GM19099 (cell line): ENCODE data around the gene ZSCAN12.

Source experiments
- POLR2A ChIP-seq: IDR thresholded peaks from 3 replicates; pipeline ENCODE4 v1.6.1; 2011; ENCODE audit warnings: low read depth; ENCODE audit not compliant: insufficient read length; ENCODE audit errors: extremely low read depth

Gene ZSCAN12

DNA sequence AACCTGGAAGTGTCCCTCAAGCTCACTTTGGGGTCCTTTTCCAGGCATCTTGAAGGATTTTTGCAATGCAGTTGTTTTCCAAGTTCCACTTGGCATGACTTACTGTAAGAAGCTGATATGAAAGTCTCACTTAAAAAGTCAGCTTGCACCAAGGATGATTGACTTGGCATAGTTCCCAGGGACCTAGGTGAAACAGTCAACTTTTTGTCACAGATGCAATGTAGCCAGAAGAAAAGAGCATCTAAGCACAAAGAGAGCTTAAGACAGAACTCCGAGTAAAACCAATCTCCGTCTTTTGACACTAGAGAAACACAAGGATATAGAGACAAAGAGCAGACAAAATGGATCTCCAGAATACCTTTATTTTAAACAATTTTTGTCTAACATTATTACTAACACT lies 2.6 kb upstream of the ZSCAN12 start:
- no peak for TF ChIP-seq POLR2A

GRCh38 chr6:28401172-28401571 lies 1.6 kb upstream of the ZSCAN12 start:
- TF ChIP-seq POLR2A = no peak

DNA sequence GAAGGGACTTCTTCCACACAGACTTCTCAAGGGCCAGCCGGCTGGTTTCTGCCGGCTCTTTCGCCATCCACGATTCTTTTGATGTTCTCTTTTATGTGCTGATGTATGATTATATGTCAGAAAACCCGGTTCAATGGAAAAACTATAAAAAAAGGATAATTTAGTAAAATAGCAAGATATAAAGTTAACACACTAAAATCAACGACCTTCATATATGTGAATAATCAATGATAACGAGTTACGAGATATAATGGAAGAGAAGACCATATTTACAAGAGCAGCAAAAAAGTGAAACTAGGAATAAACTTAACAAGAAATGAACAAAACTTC lies 540 bp upstream of the ZSCAN12 start:
- TF ChIP-seq POLR2A = no peak

DNA sequence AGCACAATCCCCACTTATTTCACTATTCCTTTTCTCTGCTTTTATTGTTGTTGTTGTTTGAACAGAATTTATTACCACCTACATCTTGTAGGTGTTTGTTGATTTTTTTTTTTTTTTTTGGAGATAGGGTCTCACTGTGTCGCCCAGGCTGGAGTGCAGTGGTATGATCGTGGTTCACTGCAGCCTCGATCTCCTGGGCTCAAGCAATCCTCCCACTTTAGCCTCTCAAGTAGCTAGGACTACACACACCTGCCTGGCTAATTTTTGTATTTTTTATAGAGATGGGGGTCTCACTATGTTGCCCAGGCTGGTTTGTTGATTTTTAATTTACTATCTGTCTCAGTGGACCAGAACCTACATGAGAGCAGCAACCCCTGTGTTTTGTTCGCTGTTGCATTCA lies 3.6 kb downstream of the ZSCAN12 start:
- no peak for TF ChIP-seq POLR2A

DNA sequence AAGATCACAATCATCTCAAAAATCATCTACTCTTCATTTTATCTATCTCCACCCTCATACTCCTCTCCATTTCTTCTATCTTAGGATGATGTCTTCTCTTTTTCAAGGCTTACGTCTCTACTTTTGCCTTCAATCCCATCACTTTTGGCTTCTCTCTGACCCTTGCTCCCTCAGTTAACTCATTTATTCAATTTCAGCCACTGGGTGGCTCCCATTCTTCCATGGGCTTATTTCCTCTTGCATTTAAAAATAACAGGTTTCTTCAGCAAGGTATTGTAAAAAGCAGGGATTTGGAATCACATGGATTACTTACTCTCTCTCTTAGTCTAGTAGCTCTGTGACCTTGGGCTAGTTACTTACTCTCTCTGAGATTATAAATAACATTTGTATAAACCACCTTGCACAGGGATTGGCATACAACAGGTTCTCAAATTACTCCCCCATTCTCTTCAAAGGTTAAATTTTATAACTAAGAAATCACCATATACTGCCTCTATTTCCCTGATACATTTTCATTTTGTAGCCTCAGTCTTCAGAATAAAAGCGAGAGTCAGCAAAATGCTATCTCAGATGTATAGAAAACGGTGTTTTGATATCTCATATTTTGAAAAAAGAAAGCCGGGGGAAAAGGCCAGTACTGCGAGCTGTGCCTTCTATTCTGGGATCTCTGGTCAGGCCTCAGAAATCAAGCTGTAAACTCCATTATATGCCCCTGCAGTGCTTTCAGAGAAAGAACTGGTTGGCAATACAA lies 5.5 kb downstream of the ZSCAN12 start:
- no peak for TF ChIP-seq POLR2A

- TF ChIP-seq POLR2A = no peak
Observed at GRCh38 chr6:28390688-28391087, 8.9 kb downstream of the ZSCAN12 start.

GRCh38 chr6:28384143-28384533 lies 15.4 kb downstream of the ZSCAN12 start:
- no peak for TF ChIP-seq POLR2A

GRCh38 chr6:28383235-28384142 lies 16.1 kb downstream of the ZSCAN12 start:
- TF ChIP-seq POLR2A = peak; percentile 54

DNA sequence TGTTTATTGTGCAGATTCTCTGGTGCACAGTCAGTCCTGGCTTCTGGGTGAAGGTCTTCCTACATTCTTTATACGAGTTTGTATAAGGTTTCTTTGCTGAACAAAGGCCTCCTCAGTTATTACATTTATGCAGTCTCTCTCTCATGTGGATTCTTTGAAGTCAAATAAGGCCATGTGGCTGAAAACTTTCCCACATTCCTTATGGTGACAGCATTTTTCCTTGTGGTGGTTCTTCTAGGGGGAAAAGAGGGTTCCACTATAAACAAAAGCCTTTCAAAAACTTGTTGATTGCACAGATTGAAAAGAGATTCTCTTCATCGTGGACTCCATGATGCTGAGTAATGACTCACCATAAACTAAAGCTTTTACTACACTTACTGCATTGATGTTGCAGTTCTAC lies 19.2 kb downstream of the ZSCAN12 start:
- no peak for TF ChIP-seq POLR2A

DNA sequence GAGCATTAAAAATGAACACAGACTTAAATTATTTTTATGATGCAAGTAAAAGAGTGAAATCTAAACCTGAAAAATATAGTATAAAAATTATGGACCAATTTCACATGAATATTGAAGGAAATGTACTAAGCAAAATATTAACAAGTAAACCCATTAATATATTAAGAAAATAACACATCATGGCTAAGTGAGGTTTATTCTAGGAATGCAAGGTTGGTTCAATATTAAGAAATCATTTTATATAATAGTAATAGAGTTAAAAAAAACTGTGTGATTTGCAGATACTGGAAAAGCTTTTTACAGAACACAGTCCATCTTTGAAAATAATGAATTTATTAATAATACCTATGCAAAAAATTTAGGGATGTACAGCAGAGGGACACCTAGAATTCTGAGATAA lies 20.9 kb downstream of the ZSCAN12 start:
- no peak for TF ChIP-seq POLR2A

- no peak for TF ChIP-seq POLR2A
Observed at GRCh38 chr6:28377879-28378278, 21.7 kb downstream of the ZSCAN12 start.

GRCh38 chr6:28373925-28374324 lies 25.6 kb downstream of the ZSCAN12 start:
- no peak for TF ChIP-seq POLR2A

DNA sequence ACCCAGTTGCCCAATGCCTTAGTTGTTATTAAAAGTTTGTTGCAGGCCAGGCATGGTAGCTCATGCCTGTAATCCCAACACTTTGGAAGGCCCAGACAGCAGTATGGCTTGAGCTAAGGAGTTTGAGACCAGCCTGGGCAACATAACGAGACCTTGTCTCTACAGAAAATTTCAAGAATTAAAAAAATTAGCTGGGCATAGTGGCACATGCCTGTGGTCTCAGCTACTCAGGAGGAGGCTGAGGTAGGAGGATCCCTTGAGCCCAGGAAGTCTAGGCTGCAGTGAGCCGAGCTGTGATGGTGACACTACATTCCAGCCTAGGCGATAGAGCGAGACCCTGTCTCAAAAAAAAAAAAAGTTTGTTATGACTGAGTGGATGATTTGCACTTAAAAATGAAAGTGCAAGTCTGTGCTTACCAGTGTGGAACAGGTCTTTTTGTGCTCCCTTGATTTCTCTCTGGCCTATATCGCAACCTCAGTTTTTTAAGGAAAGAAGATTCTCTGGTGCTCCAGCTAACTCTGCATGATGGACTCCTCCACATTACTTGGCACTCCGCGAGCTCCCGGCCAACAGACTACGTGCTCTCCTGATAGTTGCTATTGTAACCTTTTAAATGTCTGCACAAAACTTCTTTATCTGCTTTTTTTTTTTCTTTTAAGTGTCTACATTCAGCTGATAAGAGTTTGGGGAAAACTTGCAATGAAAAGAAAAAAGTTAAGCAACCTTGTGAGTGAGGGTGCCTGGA lies 27.7 kb downstream of the ZSCAN12 start:
- TF ChIP-seq POLR2A = no peak

GRCh38 chr6:28371280-28371679 lies 28.3 kb downstream of the ZSCAN12 start:
- TF ChIP-seq POLR2A = no peak

- TF ChIP-seq POLR2A = no peak
Observed at GRCh38 chr6:28370440-28370839, 29.1 kb downstream of the ZSCAN12 start.
